Stimulated activated naive CD4-positive, alpha-beta T cell (primary cell): ENCODE data around the gene SPATA7.
"Not testable (repeated sequence)": the region's sequence is repeated elsewhere in the genome, so short reads cannot be mapped to it uniquely, and the experiment has no call there.

Experiments
- DNase-seq, 6 experiments: peaks; one replicate each; lab custom pipeline; 2025; lab: John Stamatoyannopoulos, UW

The SPATA7 gene

GRCh38 chr14:88385212-88386101 lies at the start of gene SPATA7:
TSS of gene SPATA7 (plus strand) at chr14:88385657. CDS start at chr14:88385819, 162 bp downstream.
- DNase-seq: peak; percentile 39 to 67 (median 56)

DNA sequence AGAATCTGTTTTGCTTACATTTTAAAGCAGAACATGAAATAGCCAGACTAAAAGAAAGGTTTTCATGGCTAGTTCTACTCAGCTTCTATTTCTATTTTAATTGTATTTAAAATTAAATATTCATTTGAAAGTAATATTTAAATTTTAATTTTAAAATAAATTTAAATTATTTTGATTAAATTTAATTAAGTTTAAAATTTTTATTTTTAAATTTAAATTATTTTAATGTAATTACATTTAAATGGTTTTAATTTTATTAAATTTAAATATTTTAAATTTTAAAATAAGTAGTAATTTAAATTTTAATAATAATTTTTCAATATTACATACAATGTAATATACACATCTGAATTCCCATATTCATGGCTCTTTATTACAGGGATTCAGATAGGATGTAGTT lies 45.1 kb upstream of the SPATA7 start:
- no peak for DNase-seq

DNA sequence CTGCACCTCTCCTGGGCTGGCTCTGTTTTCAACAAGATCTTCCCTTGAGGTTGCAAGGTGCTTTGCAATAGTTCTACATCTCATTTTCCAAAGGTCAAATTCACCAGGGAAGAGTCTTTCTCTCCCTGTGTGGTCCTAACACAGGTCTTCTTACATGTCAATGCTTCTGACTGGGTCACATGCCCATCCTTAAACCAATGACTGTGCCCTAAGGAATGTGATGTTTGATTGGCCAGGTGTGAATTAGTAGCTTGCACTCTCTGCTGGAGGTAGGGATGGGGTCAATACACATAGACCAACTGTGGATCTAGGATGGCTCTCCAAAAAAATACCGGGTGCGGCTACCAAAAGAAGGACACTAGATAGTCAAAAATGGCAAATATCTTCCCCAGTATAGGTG lies 42.5 kb upstream of the SPATA7 start:
- no peak for DNase-seq

- no peak for DNase-seq
Measured at GRCh38 chr14:88346048-88346639, 39.3 kb upstream of the SPATA7 start.

DNA sequence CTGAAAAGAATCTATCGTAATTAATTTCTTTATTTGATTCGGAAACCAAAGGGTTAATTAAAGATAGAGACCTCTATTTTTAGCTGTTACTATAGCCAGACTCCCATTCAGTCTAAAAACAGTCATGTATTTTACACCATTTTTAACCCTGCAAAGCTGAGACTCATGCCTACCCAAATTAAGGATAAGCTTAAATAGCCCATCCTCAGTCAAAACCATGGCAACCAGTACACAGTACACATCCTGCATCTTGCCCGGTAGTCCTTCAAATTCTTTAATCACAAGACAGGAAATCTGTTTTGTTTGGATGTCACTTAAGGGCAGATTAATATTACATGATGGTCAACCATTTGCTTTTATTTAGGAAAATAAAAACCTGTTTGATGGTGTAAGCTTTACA lies 36.9 kb upstream of the SPATA7 start:
- DNase-seq: no peak

GRCh38 chr14:88351966-88352691 lies 33.3 kb upstream of the SPATA7 start:
- DNase-seq: no peak

- no peak for DNase-seq
Measured at GRCh38 chr14:88352698-88353097, 32.8 kb upstream of the SPATA7 start.

GRCh38 chr14:88354358-88354757 lies 31.1 kb upstream of the SPATA7 start:
- no peak for DNase-seq

GRCh38 chr14:88359500-88359899 lies 26.0 kb upstream of the SPATA7 start:
- DNase-seq: no peak

DNA sequence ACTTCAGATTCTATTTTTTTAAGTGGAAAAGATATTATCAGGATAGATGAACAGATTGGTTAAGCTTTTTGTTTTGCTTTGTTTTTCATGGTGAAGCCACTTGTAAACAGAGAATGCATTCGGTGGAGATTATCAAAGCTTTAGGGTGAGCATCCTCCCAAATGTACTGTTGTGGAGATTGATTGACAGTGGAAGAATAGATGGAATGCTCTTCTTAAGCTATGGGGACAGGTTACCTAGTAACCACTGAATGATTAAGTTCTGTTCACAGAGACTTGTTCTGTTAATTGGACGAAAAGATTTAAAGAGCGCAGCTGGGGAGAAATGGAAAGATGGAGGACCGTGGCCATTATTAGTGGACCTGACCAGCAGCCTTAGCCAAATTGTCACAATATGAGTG lies 21.8 kb upstream of the SPATA7 start:
- no peak for DNase-seq

- no peak for DNase-seq
Measured at GRCh38 chr14:88364710-88365413, 20.6 kb upstream of the SPATA7 start.

DNA sequence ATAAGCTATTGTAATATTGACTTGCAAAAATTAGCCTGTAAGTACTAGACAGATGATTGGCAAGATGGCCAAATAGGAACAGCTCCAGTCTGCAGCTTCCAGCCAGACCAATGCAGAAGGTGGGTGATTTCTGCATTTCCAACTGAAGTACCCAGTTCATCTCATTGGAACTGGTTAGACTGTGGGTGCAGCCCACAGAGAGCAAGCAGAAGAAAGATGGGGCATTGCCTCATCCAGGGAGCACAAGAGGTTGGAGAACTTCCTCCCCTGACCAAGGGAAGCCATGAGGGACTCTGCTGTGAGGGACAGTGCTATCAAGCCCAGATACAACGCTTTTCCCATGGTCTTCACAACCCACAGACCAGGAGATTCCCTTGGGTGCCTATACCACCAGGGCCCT lies 16.0 kb upstream of the SPATA7 start:
- no peak for DNase-seq

GRCh38 chr14:88379706-88380343 lies 5.6 kb upstream of the SPATA7 start:
- no peak for DNase-seq

GRCh38 chr14:88380405-88380804 lies 5.1 kb upstream of the SPATA7 start:
- DNase-seq: no peak

DNA sequence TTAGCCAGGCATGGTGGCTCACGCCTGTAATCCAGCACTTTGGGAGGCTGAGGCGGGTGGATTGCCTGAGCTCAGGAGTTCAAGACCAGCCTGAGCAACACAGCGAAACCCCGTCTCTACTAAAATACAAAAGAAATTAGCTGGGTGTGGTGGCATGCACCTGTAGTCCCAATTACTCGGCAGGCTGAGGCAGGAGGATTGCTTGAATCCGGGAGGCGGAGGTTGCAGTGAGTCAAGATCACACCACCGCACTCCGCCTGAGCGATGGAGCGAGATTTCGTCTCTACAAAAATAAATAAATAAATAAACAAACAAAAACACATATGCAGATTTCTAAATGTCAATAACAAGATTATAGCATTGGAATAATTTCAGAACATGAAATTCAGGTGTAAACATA lies 3.8 kb upstream of the SPATA7 start:
- not testable (repeated sequence) for DNase-seq

GRCh38 chr14:88384718-88385117 lies 739 bp upstream of the SPATA7 start:
- DNase-seq: no peak

DNA sequence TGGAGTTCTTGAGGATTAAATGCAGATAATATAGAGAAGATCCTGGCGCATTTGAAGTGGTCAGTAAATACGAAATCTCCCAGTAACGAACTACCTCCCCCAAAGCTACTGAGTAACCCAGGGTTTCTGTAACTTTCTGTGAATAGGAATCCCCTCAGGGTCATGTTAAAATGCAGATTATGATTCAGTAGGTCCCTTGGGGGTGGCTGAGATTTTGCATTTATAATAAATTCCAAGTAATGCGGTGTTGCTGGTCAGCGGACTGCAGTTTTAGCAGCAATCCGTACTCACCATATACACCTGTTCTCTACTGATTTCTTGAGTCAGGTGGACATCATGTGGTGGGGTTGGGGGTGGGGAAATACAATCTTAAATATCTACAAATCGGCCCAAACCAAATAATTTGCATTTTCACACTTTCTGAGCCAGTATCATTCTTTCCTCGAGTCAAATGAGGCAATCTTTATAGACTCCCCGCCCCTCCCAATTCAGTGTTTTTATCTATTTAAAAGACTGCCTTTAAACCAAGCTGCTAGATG lies 868 bp downstream of the SPATA7 start:
- DNase-seq: no peak

- DNase-seq: no peak
Measured at GRCh38 chr14:88388741-88389282, 3.4 kb downstream of the SPATA7 start.

DNA sequence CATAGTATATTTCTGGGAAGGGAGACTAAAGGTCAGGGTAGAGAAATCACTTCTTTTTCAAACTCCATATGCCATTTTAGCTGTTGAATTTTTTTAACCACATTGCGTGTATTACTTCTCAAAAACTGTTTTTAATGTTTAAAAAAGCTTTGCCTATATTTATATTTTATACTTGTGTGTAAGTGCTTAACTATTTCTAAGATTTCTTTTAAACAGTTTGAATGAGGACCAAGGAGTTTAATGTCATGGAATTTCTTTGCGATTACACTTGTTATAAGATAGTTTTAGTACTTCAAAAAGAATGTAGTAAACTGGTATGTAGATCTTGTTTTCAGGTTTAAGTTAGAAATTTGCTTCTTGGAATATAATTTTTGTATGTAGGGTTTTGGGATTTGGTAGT lies 7.2 kb downstream of the SPATA7 start:
- DNase-seq: no peak

DNA sequence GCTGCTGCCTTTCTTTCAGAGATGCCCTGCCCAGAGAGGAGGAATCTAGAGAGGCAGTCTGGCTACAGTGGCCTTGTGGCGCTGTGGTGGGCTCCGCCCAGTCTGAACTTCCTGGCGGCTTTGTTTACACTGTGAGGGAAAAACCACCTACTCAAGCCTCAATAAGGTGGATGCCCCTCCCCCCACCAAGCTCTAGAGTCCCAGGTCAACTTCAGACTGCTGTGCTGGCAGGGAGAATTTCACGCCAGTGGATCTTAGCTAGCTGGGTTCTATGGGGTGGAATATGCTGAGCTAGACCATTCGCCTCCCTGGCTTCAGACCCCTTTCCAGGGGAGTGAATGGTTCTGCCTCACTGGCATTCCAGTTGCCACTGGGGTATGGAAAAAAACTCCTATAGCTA lies 25.6 kb downstream of the SPATA7 start:
- DNase-seq: no peak

GRCh38 chr14:88417594-88417993 lies 32.1 kb downstream of the SPATA7 start:
- DNase-seq: no peak
